Karpas-422 (cell line): ENCODE results near the gene CNTN4. TPM values are rescaled to one million over a fixed set of nuclear protein-coding genes. Genes with fewer than 3 reads are reported as not detected.

Source experiments
- DNase-seq: peaks from one replicate; pipeline ENCODE4 v3.0.0-alpha.2; 2015
- H2AFZ ChIP-seq: fragments of 200-600 bp; sonication (generic); 2 replicates; pipeline ENCODE4 v1.6.1; 2014; ENCODE audit warnings: antibody characterized with exemption, low read length, mixed read lengths
- H3K27ac ChIP-seq: fragments of 200-600 bp; sonication (generic); 2 replicates; pipeline ENCODE4 v1.5.1; 2014; ENCODE audit warnings: mild to moderate bottlenecking, low read length, moderate library complexity
- H3K27me3 ChIP-seq: fragments of 200-600 bp; sonication (generic); 2 replicates; pipeline ENCODE4 v1.6.1; 2014; ENCODE audit warnings: low read length, mixed read lengths
- H3K36me3 ChIP-seq: fragments of 200-600 bp; sonication (generic); 2 replicates; pipeline ENCODE4 v1.6.1; 2014; ENCODE audit warnings: low read length, mixed read lengths; ENCODE audit not compliant: insufficient read depth
- H3K4me1 ChIP-seq: fragments of 200-600 bp; sonication (generic); 2 replicates; pipeline ENCODE4 v1.6.1; 2014; ENCODE audit warnings: mild to moderate bottlenecking, low read length, mixed read lengths
- H3K4me2 ChIP-seq: fragments of 200-600 bp; sonication (generic); 2 replicates; pipeline ENCODE4 v1.6.1; 2014; ENCODE audit warnings: low read length, low read depth, mild to moderate bottlenecking; ENCODE audit not compliant: poor library complexity, severe bottlenecking
- H3K4me3 ChIP-seq: fragments of 200-600 bp; sonication (generic); 2 replicates; pipeline ENCODE4 v1.5.1; 2014; ENCODE audit warnings: mild to moderate bottlenecking, antibody characterized with exemption, low read length, mixed read lengths
- H3K79me2 ChIP-seq: fragments of 200-600 bp; sonication (generic); 2 replicates; pipeline ENCODE4 v1.6.1; 2014; ENCODE audit warnings: mild to moderate bottlenecking, low read length, mixed read lengths
- H3K9ac ChIP-seq: fragments of 200-600 bp; sonication (generic); 2 replicates; pipeline ENCODE4 v1.6.0; 2014; ENCODE audit warnings: low read length
- H3K9me2 ChIP-seq: fragments of 200-600 bp; sonication (generic), shearing (Covaris generic); replicated peaks from 2 replicates; pipeline ENCODE4 v1.6.0; 2014; ENCODE audit warnings: mild to moderate bottlenecking, low read length, moderate library complexity; ENCODE audit not compliant: insufficient read depth
- H3K9me3 ChIP-seq: fragments of 300-700, 200-600 bp; sonication (generic); 2 replicates; pipeline ENCODE4 v1.6.1; 2014; ENCODE audit warnings: low read length, mixed read lengths
- H4K20me1 ChIP-seq: fragments of 200-600 bp; sonication (generic); 2 replicates; pipeline ENCODE4 v1.6.1; 2014; ENCODE audit warnings: mild to moderate bottlenecking, antibody characterized with exemption, low read length, low read depth; ENCODE audit not compliant: insufficient read depth
- total RNA-seq: library from RNA; depleted of rRNA; stranded (reverse); fragments of >200 nt; shearing (Covaris generic); gene quantifications from 2 replicates; pipeline ENCODE4 v1.2.3, GENCODE V29; 2014; ENCODE audit warnings: low replicate concordance

CNTN4 gene
- total RNA-seq, 1 experiment from 2014 or later, result 0.19 TPM

DNA sequence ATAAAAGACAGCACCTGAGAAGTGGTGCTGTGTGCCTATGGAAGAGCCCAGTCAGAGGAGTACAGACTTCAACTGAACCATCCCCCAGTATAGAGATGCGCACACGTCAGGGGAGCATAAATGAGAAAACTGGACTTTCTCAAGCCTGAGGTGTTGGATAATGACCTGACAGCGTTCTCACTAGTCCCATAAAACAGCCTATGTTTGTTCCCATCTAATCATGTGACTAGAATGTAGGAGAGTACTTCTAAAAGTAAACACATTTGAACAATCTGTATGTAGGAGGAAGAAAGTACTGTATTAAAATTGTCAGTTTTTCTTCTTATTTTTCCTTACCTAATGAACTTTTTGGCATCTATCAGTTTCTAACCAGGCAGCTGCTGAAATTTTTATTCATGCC lies 498.9 kb downstream of the CNTN4 start:
- Histone ChIP-seq H3K27me3 (no peaks in the 10 kb centered on the region), H4K20me1 (no peaks in the 10 kb centered on the region), H3K4me3 (no peak overlapping the region), H3K79me2 (no peaks in the 10 kb centered on the region), H3K9me3 (no peaks in the 10 kb centered on the region), H3K27ac (no peak overlapping the region), H3K9me2 (no peaks in the 10 kb centered on the region), H2AFZ (no peak overlapping the region), H3K4me1 (no peaks in the 10 kb centered on the region), H3K36me3 (no peaks in the 10 kb centered on the region), H3K9ac (no peak overlapping the region), H3K4me2 (no peak overlapping the region)
- no peak for DNase-seq

- Histone ChIP-seq H3K4me2 (no peak overlapping the region), H4K20me1 (no peaks in the 10 kb centered on the region), H3K4me3 (no peak overlapping the region), H3K9me3 (no peaks in the 10 kb centered on the region), H3K36me3 (no peaks in the 10 kb centered on the region), H3K4me1 (no peaks in the 10 kb centered on the region), H3K9me2 (no peaks in the 10 kb centered on the region), H3K27me3 (no peaks in the 10 kb centered on the region), H3K9ac (no peak overlapping the region), H3K79me2 (no peaks in the 10 kb centered on the region), H2AFZ (no peak overlapping the region), H3K27ac (no peak overlapping the region)
- no peak for DNase-seq
Observed at GRCh38 chr3:2599471-2599870, 500.8 kb downstream of the CNTN4 start.

GRCh38 chr3:2603692-2604289 lies 505.1 kb downstream of the CNTN4 start:
- no peak for DNase-seq
- no peaks in the 10 kb centered on the region for H3K36me3 ChIP-seq
- no peak overlapping the region for H3K27ac ChIP-seq
- no peaks in the 10 kb centered on the region for H3K27me3 ChIP-seq
- peaks cover 5% of the 10 kb centered on the region; the same call in 1 of the 2 replicates for H3K9me2 ChIP-seq
- H3K4me1 ChIP-seq, result no peaks in the 10 kb centered on the region
- no peaks in the 10 kb centered on the region for H3K79me2 ChIP-seq
- H4K20me1 ChIP-seq, result no peaks in the 10 kb centered on the region
- no peak overlapping the region for H3K4me3 ChIP-seq
- no peak overlapping the region for H2AFZ ChIP-seq
- H3K9ac ChIP-seq, result no peak overlapping the region
- H3K4me2 ChIP-seq, result no peak overlapping the region
- H3K9me3 ChIP-seq, result no peaks in the 10 kb centered on the region

GRCh38 chr3:2614578-2614977 lies 515.9 kb downstream of the CNTN4 start:
- no peaks in the 10 kb centered on the region for H3K79me2 ChIP-seq
- no peaks in the 10 kb centered on the region for H3K36me3 ChIP-seq
- H3K4me1 ChIP-seq, result no peaks in the 10 kb centered on the region
- H3K4me3 ChIP-seq, result no peak overlapping the region
- DNase-seq, result no peak
- no peak overlapping the region for H3K27ac ChIP-seq
- no peak overlapping the region for H3K9ac ChIP-seq
- H3K4me2 ChIP-seq, result no peak overlapping the region
- no peaks in the 10 kb centered on the region for H4K20me1 ChIP-seq
- H2AFZ ChIP-seq, result no peak overlapping the region
- no peaks in the 10 kb centered on the region for H3K9me3 ChIP-seq
- H3K27me3 ChIP-seq, result no peaks in the 10 kb centered on the region
- H3K9me2 ChIP-seq, result no peaks in the 10 kb centered on the region

GRCh38 chr3:2615080-2615479 lies 516.4 kb downstream of the CNTN4 start:
- Histone ChIP-seq H3K9me3 (no peaks in the 10 kb centered on the region), H3K4me2 (no peak overlapping the region), H3K27me3 (no peaks in the 10 kb centered on the region), H3K4me1 (no peaks in the 10 kb centered on the region), H2AFZ (no peak overlapping the region), H3K79me2 (no peaks in the 10 kb centered on the region), H3K9me2 (no peaks in the 10 kb centered on the region), H3K9ac (no peak overlapping the region), H3K36me3 (no peaks in the 10 kb centered on the region), H4K20me1 (no peaks in the 10 kb centered on the region), H3K27ac (no peak overlapping the region), H3K4me3 (no peak overlapping the region)
- no peak for DNase-seq

DNA sequence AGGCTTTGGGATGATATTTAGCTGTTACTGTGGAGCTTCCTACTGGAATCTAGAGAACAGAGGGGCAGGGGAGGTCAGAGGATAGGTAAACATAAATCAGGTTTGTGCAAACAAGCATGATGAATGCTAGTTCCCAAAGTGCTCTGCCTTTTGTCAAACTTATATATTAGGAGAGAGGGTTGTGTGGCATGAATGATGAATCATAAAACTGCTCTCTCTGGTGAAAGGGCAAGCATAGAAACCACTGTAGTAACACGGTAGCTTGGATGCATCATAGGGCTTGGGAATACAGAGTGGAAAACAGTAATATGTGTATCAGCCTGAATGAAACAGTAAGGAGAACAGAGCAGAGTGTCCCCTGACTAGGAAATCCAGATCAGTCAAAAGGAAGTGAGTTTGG lies 524.8 kb downstream of the CNTN4 start:
- H3K4me1 ChIP-seq, result no peaks in the 10 kb centered on the region
- H3K36me3 ChIP-seq, result no peaks in the 10 kb centered on the region
- H3K9me2 ChIP-seq, result no peaks in the 10 kb centered on the region
- DNase-seq, result no peak
- no peaks in the 10 kb centered on the region for H3K79me2 ChIP-seq
- no peaks in the 10 kb centered on the region for H3K9me3 ChIP-seq
- no peak overlapping the region for H2AFZ ChIP-seq
- H4K20me1 ChIP-seq, result no peaks in the 10 kb centered on the region
- H3K9ac ChIP-seq, result no peak overlapping the region
- no peaks in the 10 kb centered on the region for H3K27me3 ChIP-seq
- H3K27ac ChIP-seq, result no peak overlapping the region
- no peak overlapping the region for H3K4me3 ChIP-seq
- no peak overlapping the region for H3K4me2 ChIP-seq

DNA sequence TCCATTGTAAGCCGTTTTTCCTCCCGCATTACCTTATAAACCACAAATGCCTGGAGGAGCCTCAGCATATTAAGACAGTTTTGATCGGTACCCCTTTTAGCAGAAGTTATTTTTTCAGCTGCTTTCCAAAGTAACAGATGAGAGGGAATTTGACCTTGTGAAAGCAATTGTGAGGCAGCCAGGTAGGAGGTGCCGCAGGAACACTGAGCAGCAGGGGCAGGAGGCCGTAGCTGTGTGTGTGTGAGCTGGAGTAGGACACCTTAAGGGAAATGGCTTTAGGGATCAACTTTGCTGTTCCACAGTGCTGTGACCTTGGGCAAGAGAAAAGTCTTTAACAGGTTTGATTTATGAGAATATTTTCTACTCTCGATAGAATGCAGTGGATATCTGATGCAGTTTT lies 529.5 kb downstream of the CNTN4 start:
- no peak overlapping the region for H3K4me3 ChIP-seq
- H3K9me2 ChIP-seq, result no peaks in the 10 kb centered on the region
- DNase-seq, result no peak
- H3K79me2 ChIP-seq, result no peaks in the 10 kb centered on the region
- H4K20me1 ChIP-seq, result no peaks in the 10 kb centered on the region
- H3K36me3 ChIP-seq, result no peaks in the 10 kb centered on the region
- no peaks in the 10 kb centered on the region for H3K27me3 ChIP-seq
- no peak overlapping the region for H2AFZ ChIP-seq
- no peaks in the 10 kb centered on the region for H3K9me3 ChIP-seq
- no peak overlapping the region for H3K27ac ChIP-seq
- H3K4me2 ChIP-seq, result no peak overlapping the region
- no peaks in the 10 kb centered on the region for H3K4me1 ChIP-seq
- H3K9ac ChIP-seq, result no peak overlapping the region

- DNase-seq, result no peak
- no peaks in the 10 kb centered on the region for H3K27me3 ChIP-seq
Observed at GRCh38 chr3:2635511-2635910, 536.8 kb downstream of the CNTN4 start.

DNA sequence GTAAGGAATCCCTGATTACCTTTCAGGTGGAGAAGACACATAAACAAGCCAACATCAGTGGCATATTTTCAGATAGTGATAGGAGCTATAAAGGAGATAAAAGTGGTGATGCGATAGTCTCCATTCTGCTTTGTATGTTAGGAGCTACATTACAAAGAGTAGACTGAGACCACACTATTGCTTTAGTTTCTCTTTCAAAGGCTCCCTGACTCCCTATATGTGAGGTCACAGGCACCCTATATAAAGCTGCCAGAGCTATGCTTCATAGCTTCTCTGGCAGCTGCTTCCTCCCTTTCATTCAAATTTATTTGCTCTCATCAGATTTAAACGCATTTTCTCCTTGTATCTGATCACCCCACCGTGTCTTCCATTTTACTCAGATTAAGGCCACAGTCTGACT lies 544.9 kb downstream of the CNTN4 start:
- no peaks in the 10 kb centered on the region for H4K20me1 ChIP-seq
- H3K27ac ChIP-seq, result no peak overlapping the region
- no peaks in the 10 kb centered on the region for H3K79me2 ChIP-seq
- H3K4me3 ChIP-seq, result no peak overlapping the region
- H3K4me1 ChIP-seq, result no peaks in the 10 kb centered on the region
- no peaks in the 10 kb centered on the region for H3K36me3 ChIP-seq
- H2AFZ ChIP-seq, result no peak overlapping the region
- no peaks in the 10 kb centered on the region for H3K9me3 ChIP-seq
- no peak for DNase-seq
- no peaks in the 10 kb centered on the region for H3K27me3 ChIP-seq
- H3K9ac ChIP-seq, result no peak overlapping the region
- no peak overlapping the region for H3K4me2 ChIP-seq
- no peaks in the 10 kb centered on the region for H3K9me2 ChIP-seq

More at GRCh38 chr3:2635511-2635910, 536.8 kb downstream of the CNTN4 start:
- no peaks in the 10 kb centered on the region for H3K9me3 ChIP-seq
- no peaks in the 10 kb centered on the region for H4K20me1 ChIP-seq
- H3K4me2 ChIP-seq, result no peak overlapping the region
- no peaks in the 10 kb centered on the region for H3K9me2 ChIP-seq
- no peaks in the 10 kb centered on the region for H3K36me3 ChIP-seq
- no peaks in the 10 kb centered on the region for H3K4me1 ChIP-seq
- H3K9ac ChIP-seq, result no peak overlapping the region
- H3K79me2 ChIP-seq, result no peaks in the 10 kb centered on the region
- no peak overlapping the region for H3K27ac ChIP-seq
- H2AFZ ChIP-seq, result no peak overlapping the region
- H3K4me3 ChIP-seq, result no peak overlapping the region
